RPMI8226 (cell line): ENCODE results near the gene SLC35D2.

ENCODE experiments used
- DNase-seq: peaks from one replicate; pipeline ENCODE4 v3.0.0-alpha.2; 2015

The SLC35D2 gene

GRCh38 chr9:96383165-96383942, at the start of gene SLC35D2:
Gene SLC35D2, minus strand, starts transcription at chr9:96383711. Its CDS starts 77 bp downstream, at chr9:96383634.
- no peak for DNase-seq

GRCh38 chr9:96430377-96430776, 46.9 kb upstream of the SLC35D2 start:
- DNase-seq: no peak

GRCh38 chr9:96429732-96430131, 46.2 kb upstream of the SLC35D2 start:
- no peak for DNase-seq

- DNase-seq: no peak
These were observed 42.1 kb upstream of the SLC35D2 start for GRCh38 chr9:96425500-96426169.

GRCh38 chr9:96423985-96424336, 40.5 kb upstream of the SLC35D2 start:
- DNase-seq: no peak

- no peak for DNase-seq
These were observed 39.9 kb upstream of the SLC35D2 start for GRCh38 chr9:96423322-96423984.

GRCh38 chr9:96420468-96421219, 37.1 kb upstream of the SLC35D2 start:
- DNase-seq: peak; percentile 72

GRCh38 chr9:96419691-96419969, 36.1 kb upstream of the SLC35D2 start:
- no peak for DNase-seq

- DNase-seq: peak; percentile 75
These were observed 35.6 kb upstream of the SLC35D2 start for GRCh38 chr9:96418920-96419690.

- peak; percentile 92 for DNase-seq
These were observed 34.8 kb upstream of the SLC35D2 start, which contains the start of gene ZNF367 for GRCh38 chr9:96418083-96418919. Gene ZNF367, minus strand, starts transcription at chr9:96418370. Its CDS starts 338 bp downstream, at chr9:96418032.

GRCh38 chr9:96417661-96418082, 34.2 kb upstream of the SLC35D2 start:
- peak; percentile 21 for DNase-seq

GRCh38 chr9:96417051-96417586, 33.6 kb upstream of the SLC35D2 start:
- DNase-seq: peak; percentile 87

- peak; percentile 38 for DNase-seq
These were observed 30.1 kb upstream of the SLC35D2 start for GRCh38 chr9:96413302-96414221.

GRCh38 chr9:96412174-96412913, 28.8 kb upstream of the SLC35D2 start:
- no peak for DNase-seq

- no peak for DNase-seq
These were observed 27.8 kb upstream of the SLC35D2 start for GRCh38 chr9:96411129-96411838.

GRCh38 chr9:96408409-96409280, 25.1 kb upstream of the SLC35D2 start:
- DNase-seq: no peak

- no peak for DNase-seq
These were observed 16.8 kb upstream of the SLC35D2 start for GRCh38 chr9:96400132-96400910.
